NB4 (cell line): ENCODE measurements around the gene CRISPLD2.

ENCODE experiments used
- POLR2A ChIP-seq: IDR thresholded peaks from 2 replicates; pipeline ENCODE4 v1.6.1; 2011; ENCODE audit warnings: mild to moderate bottlenecking; ENCODE audit not compliant: insufficient read length; ENCODE audit errors: extremely low read depth
- TF ChIP-seq, protein P1 (sequence below): IDR thresholded peaks from 2 replicates; pipeline ENCODE4 v1.6.1; 2011; ENCODE audit warnings: low read depth, low read length

- TF ChIP-seq, protein P1, sequence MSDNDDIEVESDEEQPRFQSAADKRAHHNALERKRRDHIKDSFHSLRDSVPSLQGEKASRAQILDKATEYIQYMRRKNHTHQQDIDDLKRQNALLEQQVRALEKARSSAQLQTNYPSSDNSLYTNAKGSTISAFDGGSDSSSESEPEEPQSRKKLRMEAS = no peak
- TF ChIP-seq POLR2A = no peak
These were observed 135.6 kb downstream of the CRISPLD2 start for GRCh38 chr16:84955427-84955826.
